Ectodermal cell (in vitro differentiated cells): ENCODE data around the gene DENND11. TPM values are rescaled to one million over a fixed set of nuclear protein-coding genes. Genes with fewer than 3 reads are reported as not detected.
A peak's percentile ranks its signal among the peaks of the same experiment; 100 is the strongest.

Experiments
- H3K27ac ChIP-seq: 2 replicates; pipeline ENCODE4 v1.7.0; 2013; ENCODE audit warnings: mild to moderate bottlenecking, low read depth, low read length; ENCODE audit not compliant: insufficient read depth, poor library complexity, severe bottlenecking
- H3K27me3 ChIP-seq: 2 replicates; pipeline ENCODE4 v1.7.0; 2013; ENCODE audit warnings: mild to moderate bottlenecking, low read length; ENCODE audit not compliant: insufficient read depth, control insufficient read depth, poor library complexity, severe bottlenecking
- H3K36me3 ChIP-seq: one replicate; pipeline ENCODE4 v1.7.0; 2013; ENCODE audit warnings: low read length; ENCODE audit not compliant: control insufficient read depth, insufficient read depth
- H3K4me1 ChIP-seq: one replicate; pipeline ENCODE4 v1.7.0; 2013; ENCODE audit warnings: low read length; ENCODE audit not compliant: control insufficient read depth, insufficient read depth
- H3K4me3 ChIP-seq: 2 replicates; pipeline ENCODE4 v1.7.0; 2013; ENCODE audit warnings: low read depth, low read length, control low read depth; ENCODE audit not compliant: insufficient read depth
- H3K9me3 ChIP-seq: 2 replicates; pipeline ENCODE4 v1.7.0; 2013; ENCODE audit warnings: mild to moderate bottlenecking, low read length, moderate library complexity; ENCODE audit not compliant: control insufficient read depth
- WGBS, 2 experiments: methylation state at CpG; one replicate each; pipeline ENCODE4 v1.1.7; 2013; ENCODE audit warnings: missing lambda C conversion rate in 2 of 2; 5-methylcytosine and 5-hydroxymethylcytosine counted together
- polyA plus RNA-seq, 4 experiments: library from polyadenylated mRNA; stranded (reverse); fragments of 50-300 nt; gene quantifications; one replicate each; pipeline ENCODE4 v1.2.3, GENCODE V29; 2013

The DENND11 gene
- polyA plus RNA-seq (2013, experiment 1 of 4): 17.9 TPM
- polyA plus RNA-seq (2013, experiment 2 of 4): 19.3 TPM
- 14.7 TPM for polyA plus RNA-seq (2013, experiment 3 of 4)
- 17.7 TPM for polyA plus RNA-seq (2013, experiment 4 of 4)

- Histone ChIP-seq H3K4me3 (peak within 1 kb of the TSS; percentile 72), H3K36me3 (no peaks in the 10 kb centered on the region), H3K4me1 (peaks cover 4% of the 10 kb centered on the region), H3K9me3 (no peaks in the 10 kb centered on the region), H3K27ac (no peak within 1 kb of the TSS), H3K27me3 (peaks cover 35% of the 10 kb centered on the region)
- 1% methylated on average over 62 of the region's 62 CpGs for WGBS, 2 experiments
These were observed at the start of gene DENND11 for GRCh38 chr7:141702047-141702567. Gene DENND11, minus strand, starts transcription at chr7:141702166. Its CDS starts 13 bp downstream, at chr7:141702153.

GRCh38 chr7:141748396-141748795, 46.4 kb upstream of the DENND11 start:
- Histone ChIP-seq H3K36me3 (peaks cover 83% of the 10 kb centered on the region), H3K4me3 (no peak overlapping the region), H3K27me3 (no peaks in the 10 kb centered on the region), H3K4me1 (no peaks in the 10 kb centered on the region), H3K27ac (no peak overlapping the region), H3K9me3 (no peaks in the 10 kb centered on the region)
- 96 to 98% methylated on average over 2 of the region's 2 CpGs for WGBS, 2 experiments

GRCh38 chr7:141744131-141744530, 42.2 kb upstream of the DENND11 start:
- H3K4me1 ChIP-seq: peaks cover 6% of the 10 kb centered on the region
- H3K27ac ChIP-seq: no peak overlapping the region
- no peaks in the 10 kb centered on the region for H3K9me3 ChIP-seq
- no peaks in the 10 kb centered on the region for H3K27me3 ChIP-seq
- peaks cover 56% of the 10 kb centered on the region for H3K36me3 ChIP-seq
- WGBS, 2 experiments: 93 to 95% methylated on average over 2 of the region's 2 CpGs
- H3K4me3 ChIP-seq: no peak overlapping the region

GRCh38 chr7:141742229-141742628, 40.3 kb upstream of the DENND11 start:
- 100% methylated on average over 1 of the region's 1 CpG; no CpG with 5 or more reads in 1 of the 2 experiments for WGBS, 2 experiments
- H3K27me3 ChIP-seq: no peaks in the 10 kb centered on the region
- peaks cover 9% of the 10 kb centered on the region for H3K4me1 ChIP-seq
- peaks cover 47% of the 10 kb centered on the region for H3K36me3 ChIP-seq
- H3K4me3 ChIP-seq: no peak overlapping the region
- H3K27ac ChIP-seq: no peak overlapping the region
- no peaks in the 10 kb centered on the region for H3K9me3 ChIP-seq

- 89 to 93% methylated on average over 2 to 3 of the region's 3 CpGs for WGBS, 2 experiments
- Histone ChIP-seq H3K36me3 (peaks cover 24% of the 10 kb centered on the region), H3K4me3 (peak overlapping the region; percentile 83), H3K9me3 (no peaks in the 10 kb centered on the region), H3K27ac (no peak overlapping the region), H3K27me3 (no peaks in the 10 kb centered on the region), H3K4me1 (peaks cover 9% of the 10 kb centered on the region)
These were observed 37.3 kb upstream of the DENND11 start for GRCh38 chr7:141739250-141739649.

- Histone ChIP-seq H3K4me3 (peak overlapping the region; percentile 83), H3K27ac (no peak overlapping the region), H3K36me3 (peaks cover 17% of the 10 kb centered on the region), H3K4me1 (peaks cover 9% of the 10 kb centered on the region), H3K27me3 (no peaks in the 10 kb centered on the region), H3K9me3 (no peaks in the 10 kb centered on the region)
- WGBS, 2 experiments: 1% methylated on average over 6 of the region's 6 CpGs
These were observed 36.6 kb upstream of the DENND11 start for GRCh38 chr7:141738592-141739013.

- WGBS, 2 experiments: 14 to 15% methylated on average over 46 of the region's 46 CpGs
- peak within 1 kb of the TSS; percentile 83 for H3K4me3 ChIP-seq
- H3K9me3 ChIP-seq: no peaks in the 10 kb centered on the region
- H3K36me3 ChIP-seq: peaks cover 11% of the 10 kb centered on the region
- no peak within 1 kb of the TSS for H3K27ac ChIP-seq
- peaks cover 9% of the 10 kb centered on the region for H3K4me1 ChIP-seq
- H3K27me3 ChIP-seq: no peaks in the 10 kb centered on the region
These were observed 36.0 kb upstream of the DENND11 start, which contains the start of gene SSBP1 for GRCh38 chr7:141737836-141738591. Gene SSBP1, plus strand, starts transcription at chr7:141738358. Its CDS starts 809 bp downstream, at chr7:141739167.

GRCh38 chr7:141737118-141737835, 35.3 kb upstream of the DENND11 start:
- peak overlapping the region; percentile 83 for H3K4me3 ChIP-seq
- no peak overlapping the region for H3K27ac ChIP-seq
- WGBS, 2 experiments: 93 to 95% methylated on average over 10 of the region's 11 CpGs
- no peaks in the 10 kb centered on the region for H3K9me3 ChIP-seq
- peaks cover 9% of the 10 kb centered on the region for H3K4me1 ChIP-seq
- no peaks in the 10 kb centered on the region for H3K27me3 ChIP-seq
- peaks cover 7% of the 10 kb centered on the region for H3K36me3 ChIP-seq

- 80 to 84% methylated on average over 13 to 20 of the region's 24 CpGs for WGBS, 2 experiments
- Histone ChIP-seq H3K27me3 (no peaks in the 10 kb centered on the region), H3K36me3 (no peaks in the 10 kb centered on the region), H3K27ac (no peak overlapping the region), H3K4me1 (no peaks in the 10 kb centered on the region), H3K4me3 (no peak overlapping the region), H3K9me3 (no peaks in the 10 kb centered on the region)
These were observed 29.6 kb upstream of the DENND11 start for GRCh38 chr7:141731476-141732149.
